DOHH2 (cell line): ENCODE results near the gene CCDC9.

Experiments
- H3F3A ChIP-seq: fragments of 200-600 bp; sonication (generic), shearing (Covaris generic); 2 replicates; pipeline ENCODE4 v1.6.0; 2016; ENCODE audit warnings: antibody characterized with exemption, mild to moderate bottlenecking; ENCODE audit not compliant: control insufficient read depth, insufficient read depth
- H3K27ac ChIP-seq: fragments of 200-600 bp; sonication (generic); 2 replicates; pipeline ENCODE4 v1.5.1; 2014; ENCODE audit warnings: low read depth, mild to moderate bottlenecking, low read length, moderate library complexity
- H3K27me3 ChIP-seq: fragments of 200-600 bp; sonication (generic); 2 replicates; pipeline ENCODE4 v1.6.1; 2014; ENCODE audit warnings: mild to moderate bottlenecking, low read length, mixed read lengths; ENCODE audit not compliant: control insufficient read depth
- H3K36me3 ChIP-seq: fragments of 200-600 bp; sonication (generic); 2 replicates; pipeline ENCODE4 v1.6.1; 2014; ENCODE audit warnings: mild to moderate bottlenecking, low read length, moderate library complexity, mixed read lengths; ENCODE audit not compliant: control insufficient read depth
- H3K4me1 ChIP-seq: fragments of 200-600 bp; sonication (generic); 2 replicates; pipeline ENCODE4 v1.6.1; 2014; ENCODE audit warnings: mild to moderate bottlenecking, low read length, mixed read lengths; ENCODE audit not compliant: control insufficient read depth
- H3K4me2 ChIP-seq: fragments of 200-600 bp; sonication (generic); 2 replicates; pipeline ENCODE4 v1.6.0; 2014; ENCODE audit warnings: mild to moderate bottlenecking, low read length, moderate library complexity
- H3K4me3 ChIP-seq: fragments of 200-600 bp; sonication (generic); 2 replicates; pipeline ENCODE4 v1.5.1; 2014; ENCODE audit warnings: mild to moderate bottlenecking, low read length, mixed read lengths
- H3K79me2 ChIP-seq: fragments of 200-600 bp; sonication (generic); 2 replicates; pipeline ENCODE4 v1.6.1; 2014; ENCODE audit warnings: mild to moderate bottlenecking, low read length, mixed read lengths; ENCODE audit not compliant: control insufficient read depth
- H3K9me2 ChIP-seq: fragments of 200-600 bp; sonication (generic); replicated peaks from 2 replicates; pipeline ENCODE4 v1.6.1; 2014; ENCODE audit warnings: mild to moderate bottlenecking, low read length, mixed read lengths; ENCODE audit not compliant: control insufficient read depth
- H3K9me3 ChIP-seq: fragments of 200-600 bp; sonication (generic); 2 replicates; pipeline ENCODE4 v1.6.1; 2014; ENCODE audit warnings: antibody characterized with exemption, low read length, mixed read lengths; ENCODE audit not compliant: control insufficient read depth, insufficient read depth
- H4K20me1 ChIP-seq: fragments of 200-600 bp; sonication (generic); 2 replicates; pipeline ENCODE4 v1.6.0; 2014; ENCODE audit warnings: low read depth, mild to moderate bottlenecking, antibody characterized with exemption, low read length, moderate library complexity; ENCODE audit not compliant: control insufficient read depth, insufficient read depth
- EZH2phosphoT487 ChIP-seq: fragments of 200-600 bp; sonication (generic); IDR thresholded peaks from 2 replicates; pipeline ENCODE4 v1.6.1; 2017; ENCODE audit warnings: borderline replicate concordance, mild to moderate bottlenecking, antibody characterized with exemption, low read length, moderate library complexity, mixed read lengths
- TF ChIP-seq, protein P1 (sequence below): fragments of 200-600 bp; sonication (generic); IDR thresholded peaks from one replicate; pipeline ENCODE4 v1.5.1; 2014; ENCODE audit warnings: antibody characterized with exemption, mild to moderate bottlenecking, low read depth, low read length; ENCODE audit not compliant: poor library complexity, severe bottlenecking

CCDC9 gene

GRCh38 chr19:47210689-47211316, 45.5 kb upstream of the CCDC9 start:
- H3K79me2 ChIP-seq, result 0 out of 2 replicates have a peak, but pooled peaks cover 2% of the 10 kb centered on the region
- H3K27ac ChIP-seq, result peak overlapping the region; percentile 69
- H3K4me2 ChIP-seq, result peak overlapping the region; percentile 71
- H3F3A ChIP-seq, result peaks cover 42% of the 10 kb centered on the region
- TF ChIP-seq EZH2phosphoT487, result no peak
- TF ChIP-seq, protein P1, sequence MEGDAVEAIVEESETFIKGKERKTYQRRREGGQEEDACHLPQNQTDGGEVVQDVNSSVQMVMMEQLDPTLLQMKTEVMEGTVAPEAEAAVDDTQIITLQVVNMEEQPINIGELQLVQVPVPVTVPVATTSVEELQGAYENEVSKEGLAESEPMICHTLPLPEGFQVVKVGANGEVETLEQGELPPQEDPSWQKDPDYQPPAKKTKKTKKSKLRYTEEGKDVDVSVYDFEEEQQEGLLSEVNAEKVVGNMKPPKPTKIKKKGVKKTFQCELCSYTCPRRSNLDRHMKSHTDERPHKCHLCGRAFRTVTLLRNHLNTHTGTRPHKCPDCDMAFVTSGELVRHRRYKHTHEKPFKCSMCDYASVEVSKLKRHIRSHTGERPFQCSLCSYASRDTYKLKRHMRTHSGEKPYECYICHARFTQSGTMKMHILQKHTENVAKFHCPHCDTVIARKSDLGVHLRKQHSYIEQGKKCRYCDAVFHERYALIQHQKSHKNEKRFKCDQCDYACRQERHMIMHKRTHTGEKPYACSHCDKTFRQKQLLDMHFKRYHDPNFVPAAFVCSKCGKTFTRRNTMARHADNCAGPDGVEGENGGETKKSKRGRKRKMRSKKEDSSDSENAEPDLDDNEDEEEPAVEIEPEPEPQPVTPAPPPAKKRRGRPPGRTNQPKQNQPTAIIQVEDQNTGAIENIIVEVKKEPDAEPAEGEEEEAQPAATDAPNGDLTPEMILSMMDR, result peak; percentile 91
- peak overlapping the region; percentile 42 for H3K4me3 ChIP-seq
- H3K4me1 ChIP-seq, result peaks cover 63% of the 10 kb centered on the region
- H3K9me3 ChIP-seq, result no peaks in the 10 kb centered on the region
- H3K36me3 ChIP-seq, result peaks cover 64% of the 10 kb centered on the region
- no peaks in the 10 kb centered on the region for H3K9me2 ChIP-seq
- no peaks in the 10 kb centered on the region for H3K27me3 ChIP-seq
- no peaks in the 10 kb centered on the region for H4K20me1 ChIP-seq

DNA sequence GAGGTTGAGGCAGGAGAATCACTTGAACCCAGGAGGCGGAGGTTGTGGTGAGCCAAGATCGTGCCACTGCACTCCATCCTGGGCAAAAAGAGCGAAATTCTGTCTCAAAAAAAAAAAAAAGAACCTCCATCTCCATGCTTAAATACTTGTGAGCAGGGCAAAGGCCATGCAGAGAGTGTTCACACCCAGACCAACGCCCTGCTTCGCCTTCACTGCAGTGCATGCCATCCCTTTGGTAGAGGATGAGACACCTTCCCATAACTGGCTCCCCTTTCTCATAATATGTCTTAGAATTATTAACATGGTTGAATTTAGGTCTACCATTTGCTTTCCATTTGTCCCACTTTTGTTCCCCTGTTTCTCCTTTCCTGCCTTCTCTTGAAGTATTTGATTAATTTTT, 40.7 kb upstream of the CCDC9 start:
- Histone ChIP-seq H3K9me2 (no peaks in the 10 kb centered on the region), H3K79me2 (0 out of 2 replicates have a peak, but pooled peaks cover 2% of the 10 kb centered on the region), H3K27ac (no peak overlapping the region), H3F3A (peaks cover 15% of the 10 kb centered on the region), H3K4me1 (peaks cover 31% of the 10 kb centered on the region), H3K4me3 (no peak overlapping the region), H4K20me1 (no peaks in the 10 kb centered on the region), H3K4me2 (no peak overlapping the region), H3K9me3 (no peaks in the 10 kb centered on the region), H3K36me3 (peaks cover 16% of the 10 kb centered on the region), H3K27me3 (no peaks in the 10 kb centered on the region)
- TF ChIP-seq, protein P1, result no peak
- TF ChIP-seq EZH2phosphoT487, result no peak

DNA sequence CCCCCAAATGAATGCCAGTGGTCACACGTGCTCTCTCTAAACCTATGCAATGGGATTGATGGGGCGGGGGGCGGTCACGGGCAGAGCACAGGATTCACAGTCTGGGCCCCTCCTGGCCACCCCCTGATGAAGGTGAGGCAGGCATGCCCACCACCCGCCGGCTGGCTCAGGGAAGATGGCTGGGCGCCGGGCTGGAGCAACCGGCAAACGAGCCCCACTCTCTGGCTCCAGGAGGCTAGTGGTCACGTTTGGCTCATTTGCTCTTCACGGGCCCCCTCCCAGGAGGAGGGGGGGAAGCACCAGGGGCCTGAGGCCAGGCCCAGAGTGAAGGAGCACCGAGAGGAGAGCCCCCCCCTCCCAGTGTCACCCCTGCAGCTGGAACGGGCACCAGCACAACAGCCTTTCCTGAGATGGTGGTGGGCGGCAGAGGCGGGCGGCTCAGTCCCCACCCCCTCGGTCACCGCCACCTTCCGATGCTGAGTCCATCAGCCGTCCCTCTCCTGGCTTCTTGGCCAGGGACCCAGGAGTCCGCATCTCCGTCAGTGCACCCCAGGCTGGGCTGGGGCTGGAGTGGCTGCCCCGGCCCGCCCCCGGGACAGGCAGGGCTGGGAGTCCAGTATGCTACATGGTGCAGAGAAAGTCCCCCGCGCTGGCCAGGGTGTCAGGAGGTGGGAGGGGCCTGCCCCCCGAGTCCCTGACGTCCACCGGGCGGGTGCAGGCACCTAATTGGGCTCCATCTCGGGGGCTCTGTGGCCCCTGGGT, 35.1 kb upstream of the CCDC9 start:
- H3K4me3 ChIP-seq, result no peak overlapping the region
- H3K27me3 ChIP-seq, result no peaks in the 10 kb centered on the region
- H3F3A ChIP-seq, result peaks cover 6% of the 10 kb centered on the region; the same call in 1 of the 2 replicates
- H3K9me2 ChIP-seq, result no peaks in the 10 kb centered on the region
- no peaks in the 10 kb centered on the region for H4K20me1 ChIP-seq
- H3K79me2 ChIP-seq, result no peaks in the 10 kb centered on the region
- H3K36me3 ChIP-seq, result peaks cover 7% of the 10 kb centered on the region
- H3K9me3 ChIP-seq, result no peaks in the 10 kb centered on the region
- peaks cover 8% of the 10 kb centered on the region for H3K4me1 ChIP-seq
- no peak overlapping the region for H3K4me2 ChIP-seq
- no peak overlapping the region for H3K27ac ChIP-seq
- TF ChIP-seq EZH2phosphoT487, result no peak
- TF ChIP-seq, protein P1, result no peak
